Measurements from ENCODE around the gene FAM169A. TPM values are rescaled to one million over a fixed set of nuclear protein-coding genes. Genes with fewer than 3 reads are reported as not detected.

The FAM169A gene
- total RNA-seq, result 4.8 and 14.0 TPM in 2 replicates

GRCh38 chr5:74865804-74866595, at the start of gene FAM169A:
Gene FAM169A (minus strand): TSS chr5:74866387. CDS start chr5:74841676, 24,711 bp downstream.

GRCh38 chr5:74766849-74767578, 99.2 kb downstream of the FAM169A start, which contains the start of the genes GFM2 and NSA2:
Gene GFM2 (minus strand): TSS chr5:74767117. CDS start chr5:74763742, 3,375 bp downstream.
Gene NSA2 (plus strand): TSS chr5:74767249. CDS start chr5:74767361, 112 bp downstream.

Other genes starting within 250 kb of the FAM169A start
- 14.0 and 27.2 TPM in 2 replicates for gene ENC1, start 225.7 kb downstream of the FAM169A start, total RNA-seq
- gene HEXB, start 181.2 kb downstream of the FAM169A start, total RNA-seq, result 68.0 and 99.3 TPM in 2 replicates
- gene GFM2, start 99.3 kb downstream of the FAM169A start, total RNA-seq, result 28.3 and 32.2 TPM in 2 replicates
- gene NSA2, start 99.1 kb downstream of the FAM169A start, total RNA-seq, result 109 and 112 TPM in 2 replicates
- gene GCNT4, start 186.2 kb upstream of the FAM169A start, total RNA-seq, result 1.3 and 3.1 TPM in 2 replicates